Lung (tissue), 12 donors: ENCODE data around the gene SPHK2. TPM values are rescaled to one million over a fixed set of nuclear protein-coding genes. Genes with fewer than 3 reads are reported as not detected.

Experiments used
- ATAC-seq: fragments of 200-7000 bp; cut with Tn5 transposase; one replicate; pipeline ENCODE4 v1.9.1; 2020; ENCODE audit warnings: moderate number of reproducible peaks; ENCODE audit not compliant: insufficient read depth, low FRiP score
- DNase-seq, 3 donors: peaks; one replicate each; pipeline ENCODE4 v3.0.0-alpha.2; 2013 to 2017
- H3K27ac ChIP-seq, 2 donors: one replicate each; pipeline ENCODE4 v1.5.1; 2013; ENCODE audit warnings: mild to moderate bottlenecking in 2 of 2, moderate library complexity in 2 of 2, control low read depth in 1 of 2, inconsistent platforms in 1 of 2, low read depth in 1 of 2, low read length in 1 of 2
- H3K27me3 ChIP-seq, 3 donors: one replicate each; pipeline ENCODE4 v1.5.1; 2013; ENCODE audit warnings: low read length in 2 of 3; ENCODE audit not compliant: control insufficient read depth in 3 of 3, insufficient read depth in 3 of 3
- H3K36me3 ChIP-seq, 4 donors: one replicate each; pipeline ENCODE4 v1.5.1; 2013; ENCODE audit warnings: low read length in 4 of 4, mild to moderate bottlenecking in 1 of 4, moderate library complexity in 1 of 4; ENCODE audit not compliant: control insufficient read depth in 4 of 4, insufficient read depth in 4 of 4
- H3K4me1 ChIP-seq, 5 donors: one replicate each; pipeline ENCODE4 v1.5.1; 2013; ENCODE audit warnings: low read length in 5 of 5, mild to moderate bottlenecking in 2 of 5, moderate library complexity in 1 of 5; ENCODE audit not compliant: control insufficient read depth in 5 of 5, insufficient read depth in 5 of 5
- H3K4me3 ChIP-seq: one replicate; pipeline ENCODE4 v1.5.1; 2013; ENCODE audit warnings: mild to moderate bottlenecking, control low read depth, moderate library complexity
- H3K9ac ChIP-seq, 2 donors: one replicate each; pipeline ENCODE4 v1.5.1; 2013; ENCODE audit warnings: low read length in 2 of 2, control low read depth in 1 of 2; ENCODE audit not compliant: insufficient read depth in 1 of 2
- H3K9me3 ChIP-seq, 4 donors: one replicate each; pipeline ENCODE4 v1.5.1; 2013; ENCODE audit warnings: low read length in 3 of 4, mild to moderate bottlenecking in 1 of 4, moderate library complexity in 1 of 4; ENCODE audit not compliant: control insufficient read depth in 4 of 4, insufficient read depth in 3 of 4
- WGBS, 2 donors: extraction: QIAGEN DNeasy Blood & Tissue Kit; methylation state at CpG; one replicate each; pipeline ENCODE4 v1.1.7; 2013; 5-methylcytosine and 5-hydroxymethylcytosine counted together
- polyA plus RNA-seq, 2 donors: library from polyadenylated mRNA; stranded (reverse); fragments of 200-250 nt; gene quantifications; one replicate each; pipeline ENCODE4 v1.2.1, GENCODE V29; 2013
- total RNA-seq, 2 donors: library from RNA; depleted of rRNA in 1 of 2; stranded (reverse); fragments of >200 nt in 1 of 2; gene quantifications; one replicate each; pipeline ENCODE4 v1.2.1, GENCODE V29; 2014 to 2021
- TF ChIP-seq, protein P1 (sequence below): IDR thresholded peaks from 2 replicates; pipeline ENCODE4 v1.5.1; 2012; ENCODE audit warnings: mild to moderate bottlenecking; ENCODE audit errors: control extremely low read depth, extremely low read depth
- donor health status: control.
- donor health status: control.
- donor health status: Bipolar disorder and iron deficiency.
- donor health status: healthy.
- donor health status: DM: yes; HTN: yes; CAD: no.

The SPHK2 gene
- total and polyA plus RNA-seq, 4 donors: 10.3 to 35.3 (median 19.0) TPM

- DNase-seq (peak; percentile 99 to 100 (median 99)), ATAC-seq (peak; percentile 78)
- 0% methylated on average over 38 of the region's 38 CpGs for WGBS, 2 donors
- peaks cover 0 to 9% (median 0%) of the 10 kb centered on the region in 3 donors for H3K27me3 ChIP-seq
- H3K4me3 ChIP-seq: no peak overlapping the region
- peaks cover 0 to 4% (median 0%) of the 10 kb centered on the region in 4 donors for H3K36me3 ChIP-seq
- no peaks in the 10 kb centered on the region for H3K9me3 ChIP-seq
- TF ChIP-seq, protein P1, sequence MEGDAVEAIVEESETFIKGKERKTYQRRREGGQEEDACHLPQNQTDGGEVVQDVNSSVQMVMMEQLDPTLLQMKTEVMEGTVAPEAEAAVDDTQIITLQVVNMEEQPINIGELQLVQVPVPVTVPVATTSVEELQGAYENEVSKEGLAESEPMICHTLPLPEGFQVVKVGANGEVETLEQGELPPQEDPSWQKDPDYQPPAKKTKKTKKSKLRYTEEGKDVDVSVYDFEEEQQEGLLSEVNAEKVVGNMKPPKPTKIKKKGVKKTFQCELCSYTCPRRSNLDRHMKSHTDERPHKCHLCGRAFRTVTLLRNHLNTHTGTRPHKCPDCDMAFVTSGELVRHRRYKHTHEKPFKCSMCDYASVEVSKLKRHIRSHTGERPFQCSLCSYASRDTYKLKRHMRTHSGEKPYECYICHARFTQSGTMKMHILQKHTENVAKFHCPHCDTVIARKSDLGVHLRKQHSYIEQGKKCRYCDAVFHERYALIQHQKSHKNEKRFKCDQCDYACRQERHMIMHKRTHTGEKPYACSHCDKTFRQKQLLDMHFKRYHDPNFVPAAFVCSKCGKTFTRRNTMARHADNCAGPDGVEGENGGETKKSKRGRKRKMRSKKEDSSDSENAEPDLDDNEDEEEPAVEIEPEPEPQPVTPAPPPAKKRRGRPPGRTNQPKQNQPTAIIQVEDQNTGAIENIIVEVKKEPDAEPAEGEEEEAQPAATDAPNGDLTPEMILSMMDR: no peak
- peak overlapping the region; percentile 44 to 93 for H3K9ac ChIP-seq
- peak overlapping the region; percentile 93 to 96 for H3K27ac ChIP-seq
- peaks cover 0 to 34% (median 14%) of the 10 kb centered on the region in 5 donors for H3K4me1 ChIP-seq
Measured at GRCh38 chr19:48637449-48637947, 18.2 kb downstream of the SPHK2 start.

GRCh38 chr19:48637948-48638830, 18.9 kb downstream of the SPHK2 start:
- Histone ChIP-seq H3K27ac (peak overlapping the region; percentile 93 to 96), H3K9me3 (no peaks in the 10 kb centered on the region), H3K9ac (peak overlapping the region; percentile 44 to 93), H3K27me3 (peaks cover 0 to 9% (median 0%) of the 10 kb centered on the region in 3 donors), H3K4me3 (peak overlapping the region; percentile 32), H3K4me1 (peaks cover 0 to 34% (median 14%) of the 10 kb centered on the region in 5 donors), H3K36me3 (no peaks in the 10 kb centered on the region)
- WGBS, 2 donors: 5 to 7% methylated on average over 28 to 29 of the region's 29 CpGs
- DNase-seq: peak; percentile 93 to 97 (median 94)
- TF ChIP-seq, protein P1: no peak
- ATAC-seq: peak; percentile 43

DNA sequence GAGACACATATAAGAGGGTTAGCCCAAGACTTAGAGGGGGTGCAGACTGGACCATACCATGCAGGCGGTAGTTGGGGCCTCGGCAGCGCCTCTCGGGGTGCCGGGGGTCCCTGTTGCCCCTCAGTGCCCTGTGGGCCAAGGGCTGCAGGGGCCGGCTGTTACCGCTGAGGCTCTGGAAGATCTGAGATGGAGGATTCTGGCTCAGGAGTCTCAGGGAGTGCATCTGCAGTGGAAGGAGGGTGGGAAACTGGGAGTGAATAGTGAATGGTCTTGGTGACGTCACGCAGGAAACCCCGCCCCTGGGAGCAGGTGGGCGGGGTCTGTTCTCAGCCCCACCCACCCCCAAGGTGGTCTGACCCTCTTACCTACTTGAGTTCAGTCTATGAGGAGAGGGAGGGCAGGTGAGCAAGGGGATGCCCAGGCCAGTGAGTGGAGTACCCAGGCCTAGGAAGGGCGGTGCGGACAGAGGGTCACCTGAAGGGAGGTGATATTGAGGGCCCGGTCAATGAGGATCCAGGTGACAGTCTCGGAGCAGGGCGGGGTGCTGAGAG, 19.6 kb downstream of the SPHK2 start:
- H3K27ac ChIP-seq: peak overlapping the region in 1 of 2 donors; percentile 93
- 80 to 83% methylated on average over 16 of the region's 16 CpGs for WGBS, 2 donors
- no peaks in the 10 kb centered on the region for H3K9me3 ChIP-seq
- ATAC-seq (no peak), DNase-seq (no peak)
- peaks cover 0 to 32% (median 9%) of the 10 kb centered on the region in 5 donors for H3K4me1 ChIP-seq
- no peak overlapping the region for H3K9ac ChIP-seq
- peaks cover 0 to 9% (median 0%) of the 10 kb centered on the region in 3 donors for H3K27me3 ChIP-seq
- no peak overlapping the region for H3K4me3 ChIP-seq
- H3K36me3 ChIP-seq: no peaks in the 10 kb centered on the region
- TF ChIP-seq, protein P1: no peak
